ENCODE results near the gene NELFB. TPM values are rescaled to one million over a fixed set of nuclear protein-coding genes. Genes with fewer than 3 reads are reported as not detected.

Gene NELFB
- total RNA-seq, 4 donors from 2014 or later: 28.1 to 90.5 (median 53.9) TPM

- Histone ChIP-seq H3K4me1 (peaks cover 6 to 41% (median 33%) of the 10 kb centered on the region in 4 donors), H3K27ac (peak overlapping the region; percentile 86 to 91 (median 88)), H3K4me3 (no peak overlapping the region), H3K27me3 (peaks cover 42% of the 10 kb centered on the region), H3K36me3 (no peaks in the 10 kb centered on the region), H3K9me3 (no peaks in the 10 kb centered on the region)
- intact Hi-C loops (cut with DNase I; ENCODE audit: low total_unique reads) (no loop called here), in situ Hi-C loops (cut with MboI; ENCODE audit: low pct_ligation_motif_present in 1 of 4, low pct_unique_long_range_greater_than_20kb in 1 of 4, low sequenced_read_pairs in 3 of 4) (loop anchor here in 2 of 4 donors (25.0 kb wide), 1 partner anchor 119 kb away; the partner anchor contains the start of genes EXD3 (in 2 of the 2) and NOXA1 (in 2 of the 2))
- TF ChIP-seq EP300 (IDR thresholded peaks at IDR 0.05; ENCODE audit: low read depth): no peak
- TF ChIP-seq POLR2AphosphoS5 (IDR thresholded peaks at IDR 0.05): no peak
- TF ChIP-seq POLR2A (IDR thresholded peaks at IDR 0.05): no peak
- TF ChIP-seq CTCF (IDR thresholded peaks at IDR 0.05): no peak
- no peak for DNase-seq
- WGBS, 2 donors (ENCODE audit: low coverage in 1 of 2): 20 to 58% methylated on average over 5 to 15 of the region's 15 CpGs
Measured at GRCh38 chr9:137293094-137293481, 38.0 kb downstream of the NELFB start.

- in situ Hi-C loops (cut with MboI; ENCODE audit: low pct_ligation_motif_present in 1 of 4, low pct_unique_long_range_greater_than_20kb in 1 of 4, low sequenced_read_pairs in 3 of 4): loop anchor here in 2 of 4 donors (25.0 kb wide), 1 partner anchor 119 kb away; the partner anchor contains the start of genes EXD3 (in 2 of the 2) and NOXA1 (in 2 of the 2)
- Histone ChIP-seq H3K27me3 (peaks cover 47% of the 10 kb centered on the region), H3K4me3 (no peak overlapping the region)
Measured at GRCh38 chr9:137293482-137294090, 38.5 kb downstream of the NELFB start.

GRCh38 chr9:137294091-137294680 is 39.1 kb downstream of the NELFB start:
- Histone ChIP-seq H3K27ac (peak overlapping the region; percentile 86 to 91 (median 88)), H3K4me3 (no peak overlapping the region), H3K9me3 (no peaks in the 10 kb centered on the region), H3K27me3 (peaks cover 53% of the 10 kb centered on the region), H3K36me3 (no peaks in the 10 kb centered on the region), H3K4me1 (peaks cover 6 to 51% (median 39%) of the 10 kb centered on the region in 4 donors)
- 21 to 33% methylated on average over 4 to 11 of the region's 11 CpGs for WGBS, 2 donors (ENCODE audit: low coverage in 1 of 2)
- in situ Hi-C loops (cut with MboI; ENCODE audit: low pct_ligation_motif_present in 1 of 4, low pct_unique_long_range_greater_than_20kb in 1 of 4, low sequenced_read_pairs in 3 of 4) (loop anchor here in 2 of 4 donors (25.0 kb wide), 1 partner anchor 118 kb away; the partner anchor contains the start of genes EXD3 (in 2 of the 2) and NOXA1 (in 2 of the 2)), intact Hi-C loops (cut with DNase I; ENCODE audit: low total_unique reads) (no loop called here)
- TF ChIP-seq EP300 (IDR thresholded peaks at IDR 0.05; ENCODE audit: low read depth): no peak
- TF ChIP-seq POLR2A (IDR thresholded peaks at IDR 0.05): peak; percentile 10
- peak in 1 of 3 donors; percentile 0 for TF ChIP-seq POLR2AphosphoS5 (IDR thresholded peaks at IDR 0.05)
- DNase-seq: no peak

More at GRCh38 chr9:137293482-137294090, 38.5 kb downstream of the NELFB start:
- Histone ChIP-seq H3K27ac (peak overlapping the region; percentile 86 to 91 (median 88)), H3K9me3 (no peaks in the 10 kb centered on the region), H3K36me3 (no peaks in the 10 kb centered on the region), H3K4me1 (peaks cover 6 to 46% (median 38%) of the 10 kb centered on the region in 4 donors)
- intact Hi-C loops (cut with DNase I; ENCODE audit: low total_unique reads): no loop called here
- 50 to 64% methylated on average over 9 to 29 of the region's 29 CpGs for WGBS, 2 donors (ENCODE audit: low coverage in 1 of 2)
- TF ChIP-seq EP300 (IDR thresholded peaks at IDR 0.05; ENCODE audit: low read depth) (peak; percentile 89), POLR2AphosphoS5 (IDR thresholded peaks at IDR 0.05) (peak in 2 of 3 donors; percentile 44 to 63), CTCF (IDR thresholded peaks at IDR 0.05) (no peak), POLR2A (IDR thresholded peaks at IDR 0.05) (peak; percentile 35)
- DNase-seq: peak; percentile 87

GRCh38 chr9:137294681-137295237 is 39.6 kb downstream of the NELFB start:
- peak in 1 of 3 donors; percentile 58 for TF ChIP-seq POLR2AphosphoS5 (IDR thresholded peaks at IDR 0.05)
- TF ChIP-seq CTCF (IDR thresholded peaks at IDR 0.05): peak in 3 of 5 experiments; percentile 7 to 22 (median 9)
- TF ChIP-seq POLR2A (IDR thresholded peaks at IDR 0.05): peak; percentile 5
- TF ChIP-seq EP300 (IDR thresholded peaks at IDR 0.05; ENCODE audit: low read depth): no peak
- H3K27me3 ChIP-seq: peaks cover 59% of the 10 kb centered on the region
- no peaks in the 10 kb centered on the region for H3K36me3 ChIP-seq
- H3K4me3 ChIP-seq: peak overlapping the region in 2 of 4 donors; percentile 49 to 52
- H3K9me3 ChIP-seq: no peaks in the 10 kb centered on the region
- peak overlapping the region; percentile 86 to 91 (median 88) for H3K27ac ChIP-seq
- in situ Hi-C loops (cut with MboI; ENCODE audit: low pct_ligation_motif_present in 1 of 4, low pct_unique_long_range_greater_than_20kb in 1 of 4, low sequenced_read_pairs in 3 of 4) (loop anchor here in 2 of 4 donors (25.0 kb wide), 1 partner anchor 118 kb away; the partner anchor contains the start of genes EXD3 (in 2 of the 2) and NOXA1 (in 2 of the 2)), intact Hi-C loops (cut with DNase I; ENCODE audit: low total_unique reads) (no loop called here)
- H3K4me1 ChIP-seq: peaks cover 6 to 51% (median 40%) of the 10 kb centered on the region in 4 donors
- peak; percentile 32 for DNase-seq
- WGBS, 2 donors (ENCODE audit: low coverage in 1 of 2): 45 to 50% methylated on average over 2 to 26 of the region's 35 CpGs

Data from transverse colon (tissue), 4 donors.